C1 segment of cervical spinal cord (tissue), 14 donors: Measurements from ENCODE around the gene GNPAT.

Experiments used
- DNase-seq, 14 donors: peaks; one replicate each; lab custom pipeline; 2025; lab: John Stamatoyannopoulos, UW

Gene GNPAT

DNA sequence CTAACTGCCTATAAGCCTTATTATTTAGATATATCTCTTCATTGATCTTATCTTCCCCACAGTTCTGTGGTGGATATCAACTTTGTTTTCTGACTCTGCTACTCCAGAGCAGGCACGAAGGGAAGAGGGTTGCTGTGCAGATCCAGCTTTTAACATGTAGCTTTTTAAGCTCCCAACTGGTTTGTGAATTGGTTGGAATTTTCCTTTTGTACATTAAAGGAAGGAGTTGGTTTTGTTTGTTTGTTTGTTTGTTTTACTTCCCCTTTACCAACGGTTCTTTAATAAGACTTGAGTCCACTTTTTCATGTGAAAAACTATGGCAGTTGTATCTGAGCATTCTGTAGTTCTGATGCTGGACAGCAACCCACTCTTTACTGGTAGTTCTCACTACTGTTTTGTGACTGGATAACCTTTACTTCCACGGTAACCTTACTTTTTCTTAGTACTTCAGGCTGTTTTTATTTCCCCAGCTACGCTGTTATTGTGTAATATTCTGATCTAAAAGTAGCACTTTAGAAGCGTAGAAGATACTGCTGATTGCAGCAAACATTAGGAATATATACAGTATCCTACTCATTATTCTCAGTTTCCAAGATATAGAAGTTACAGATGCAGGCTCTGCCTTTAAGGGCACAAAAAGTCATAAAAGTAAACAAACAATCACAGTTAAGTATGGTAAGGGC, 1.6 kb downstream of the GNPAT start:
- no peak for DNase-seq

- DNase-seq = no peak
Observed at GRCh38 chr1:231248778-231249177, 7.8 kb downstream of the GNPAT start.

DNA sequence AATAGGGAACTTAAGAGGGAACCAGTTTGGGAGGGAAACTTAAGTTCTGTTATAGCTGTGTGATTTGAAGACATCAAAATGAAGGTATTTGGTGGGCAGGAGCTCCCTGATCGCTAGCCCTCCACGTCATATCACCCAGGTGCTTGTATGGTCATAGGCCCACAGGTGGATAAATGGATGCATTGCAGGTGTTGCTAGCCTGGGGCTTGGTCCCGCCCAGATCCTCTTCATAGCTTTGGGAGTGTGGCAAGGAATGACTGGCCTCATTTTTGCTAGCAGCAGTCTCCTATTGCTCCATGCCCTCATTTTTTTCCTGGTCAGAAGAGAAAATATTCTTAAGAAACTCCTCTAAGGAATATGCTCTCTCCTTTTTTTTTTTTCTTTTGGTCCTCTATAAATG, 11.3 kb downstream of the GNPAT start:
- no peak for DNase-seq

DNA sequence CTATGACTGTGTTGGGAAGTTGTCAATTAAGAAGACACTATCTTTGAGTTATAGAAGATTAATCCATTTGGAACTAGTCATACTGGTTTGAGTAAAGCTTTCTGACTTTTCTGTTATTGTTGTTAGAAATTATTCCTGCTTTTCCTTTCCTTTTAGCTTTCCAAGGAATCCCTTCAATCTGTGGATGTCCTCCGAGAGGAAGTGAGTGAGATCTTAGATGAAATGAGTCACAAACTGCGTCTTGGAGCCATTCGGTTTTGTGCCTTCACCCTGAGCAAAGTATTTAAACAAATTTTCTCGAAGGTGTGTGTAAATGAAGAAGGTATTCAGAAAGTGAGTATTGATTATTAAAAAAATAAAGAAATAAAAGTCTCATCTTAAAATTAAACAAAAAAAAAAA, 19.3 kb downstream of the GNPAT start:
- DNase-seq = no peak

- DNase-seq = no peak
Observed at GRCh38 chr1:231264642-231265041, 23.6 kb downstream of the GNPAT start.

- DNase-seq = no peak
Observed at GRCh38 chr1:231265379-231265778, 24.4 kb downstream of the GNPAT start.

- DNase-seq = no peak
Observed at GRCh38 chr1:231266811-231267322, 25.9 kb downstream of the GNPAT start.

- no peak for DNase-seq
Observed at GRCh38 chr1:231272173-231272572, 31.2 kb downstream of the GNPAT start.

DNA sequence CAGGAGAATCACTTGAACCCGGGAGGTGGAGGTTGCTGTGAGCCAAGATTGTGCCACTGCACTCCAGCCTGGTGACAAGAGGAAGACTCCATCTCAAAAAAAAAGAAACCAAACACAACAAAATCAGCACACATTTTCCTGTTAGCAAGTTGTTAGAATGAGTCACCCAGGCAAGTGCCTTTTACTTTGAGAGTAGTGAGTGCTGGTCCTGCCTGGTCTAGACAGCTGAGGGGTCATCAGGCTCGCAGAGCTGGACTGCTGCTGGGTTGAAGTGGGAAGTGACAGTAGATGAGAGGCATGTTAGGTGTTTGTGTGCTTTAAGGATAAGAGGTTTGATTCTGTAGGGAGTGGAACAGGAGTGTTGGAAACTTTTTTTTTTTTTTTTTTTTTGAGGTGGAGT, 31.9 kb downstream of the GNPAT start:
- DNase-seq = no peak

GRCh38 chr1:231274119-231274825, 33.3 kb downstream of the GNPAT start:
- no peak for DNase-seq

DNA sequence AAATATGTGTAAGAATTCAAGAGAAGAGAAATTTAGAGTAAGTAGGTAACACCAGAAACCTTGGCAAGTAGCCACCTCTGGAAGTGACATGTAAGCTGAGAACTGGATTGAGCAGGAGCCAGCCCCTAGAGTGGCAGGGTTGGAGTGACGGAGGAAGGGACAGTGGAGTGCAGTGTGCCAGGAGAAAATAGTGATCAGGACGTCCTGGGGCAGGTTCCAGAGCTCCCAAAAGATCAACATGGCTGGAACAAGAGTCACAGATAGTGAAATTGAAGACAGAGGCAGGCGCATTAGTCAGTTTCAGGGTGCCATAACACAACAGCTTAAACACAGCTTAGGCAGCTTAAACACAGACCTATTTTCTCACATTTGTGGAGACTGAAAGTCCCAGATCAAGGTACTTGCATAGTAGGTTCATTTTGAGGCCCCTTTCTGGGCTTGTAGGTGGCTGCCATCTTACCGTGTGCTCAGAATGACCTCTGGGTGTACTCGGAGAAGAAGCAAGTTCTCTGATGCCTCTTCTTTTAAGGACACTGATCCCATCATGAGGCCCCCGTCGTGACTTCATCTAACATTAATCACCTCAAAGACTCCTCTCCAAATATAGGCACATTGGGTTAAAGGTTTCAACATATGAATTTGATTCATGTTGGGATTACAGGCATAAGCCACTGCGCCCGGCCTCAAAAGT, 37.2 kb downstream of the GNPAT start:
- no peak for DNase-seq

- DNase-seq = no peak
Observed at GRCh38 chr1:231279081-231279480, 38.1 kb downstream of the GNPAT start.

- DNase-seq = no peak
Observed at GRCh38 chr1:231279683-231280082, 38.7 kb downstream of the GNPAT start.

DNA sequence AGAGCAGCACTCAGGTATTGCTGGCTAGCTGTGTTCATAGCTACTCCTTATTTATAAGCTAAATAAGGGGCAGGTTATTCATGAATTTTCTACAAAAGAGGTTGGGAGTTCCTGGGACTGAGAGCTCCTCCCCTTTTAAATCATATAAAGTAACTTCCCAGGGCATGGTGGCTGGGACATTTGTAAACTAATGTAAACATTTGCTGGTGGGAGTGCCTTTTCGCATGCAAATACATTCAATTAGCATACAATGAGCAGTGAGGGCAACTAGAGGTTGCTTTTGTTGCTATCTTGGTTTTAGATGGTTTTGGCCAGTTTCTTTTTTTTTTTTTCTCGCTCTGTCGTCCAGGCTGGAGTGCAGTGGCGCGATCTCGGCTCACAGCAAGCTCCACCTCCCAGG, 43.4 kb downstream of the GNPAT start:
- no peak for DNase-seq

DNA sequence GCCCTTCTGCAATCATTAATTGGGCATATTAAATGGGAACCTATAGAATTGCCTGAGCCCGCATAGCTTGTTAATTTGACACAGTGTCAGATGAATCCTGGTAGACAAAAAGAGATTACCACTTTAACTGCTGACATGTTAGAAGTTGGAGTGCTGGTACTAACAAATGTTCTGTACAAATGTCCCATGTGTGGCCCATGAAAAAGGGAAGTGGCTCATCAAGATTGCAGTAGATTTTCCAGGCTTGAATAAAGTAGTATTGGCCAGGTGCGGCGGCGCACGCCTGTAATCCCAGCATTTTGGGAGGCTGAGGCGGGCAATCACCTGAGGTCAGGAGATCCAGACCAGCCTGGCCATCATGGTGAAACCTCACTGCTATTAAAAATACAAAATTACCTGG, 45.6 kb downstream of the GNPAT start:
- DNase-seq = no peak

DNA sequence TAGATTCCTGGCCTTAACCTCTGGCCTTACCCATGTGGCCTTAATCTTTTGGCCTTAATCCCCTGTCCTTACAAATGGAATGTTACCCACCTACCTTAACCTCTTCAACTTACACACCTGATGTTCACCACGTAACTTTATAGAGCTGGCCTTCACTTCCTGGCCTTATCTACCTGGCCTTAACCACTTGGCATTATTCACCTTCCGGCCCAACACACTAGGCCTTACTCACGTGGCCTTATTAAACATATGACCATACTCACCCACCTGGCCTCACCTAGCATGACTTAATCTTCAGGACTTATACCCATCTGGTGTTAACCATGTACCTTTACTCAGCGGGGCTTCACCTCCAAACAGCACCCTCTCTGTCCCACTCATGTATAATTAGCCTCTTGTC, 54.9 kb downstream of the GNPAT start:
- no peak for DNase-seq

- DNase-seq = no peak
Observed at GRCh38 chr1:231301990-231302389, 61.0 kb downstream of the GNPAT start.

DNA sequence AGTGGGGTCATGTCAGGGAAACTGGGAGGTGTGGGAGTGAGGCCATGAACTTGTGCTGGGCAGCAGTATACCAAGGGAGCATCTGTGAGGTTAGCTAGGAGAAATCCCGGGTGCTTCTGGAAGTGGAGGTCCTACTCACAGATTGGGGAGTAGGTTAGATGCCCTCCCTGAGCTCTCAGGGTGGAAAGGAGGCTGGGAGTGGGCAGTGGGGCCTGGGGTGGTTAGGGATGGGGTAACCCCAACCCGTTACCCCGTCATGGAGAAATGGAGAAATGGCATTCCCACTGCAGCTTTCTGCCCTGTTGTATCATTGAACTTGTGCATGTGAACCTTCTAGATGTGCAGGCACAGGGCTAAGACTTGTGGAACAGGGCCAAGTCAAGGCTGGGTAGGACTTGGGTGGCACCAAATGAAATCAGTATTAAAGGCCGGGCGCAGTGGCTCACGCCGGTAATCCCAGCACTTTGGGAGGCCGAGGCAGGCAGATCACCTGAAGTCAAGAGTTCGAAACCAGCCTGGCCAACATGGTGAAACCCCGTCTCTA, 69.5 kb downstream of the GNPAT start:
- DNase-seq = no peak

DNA sequence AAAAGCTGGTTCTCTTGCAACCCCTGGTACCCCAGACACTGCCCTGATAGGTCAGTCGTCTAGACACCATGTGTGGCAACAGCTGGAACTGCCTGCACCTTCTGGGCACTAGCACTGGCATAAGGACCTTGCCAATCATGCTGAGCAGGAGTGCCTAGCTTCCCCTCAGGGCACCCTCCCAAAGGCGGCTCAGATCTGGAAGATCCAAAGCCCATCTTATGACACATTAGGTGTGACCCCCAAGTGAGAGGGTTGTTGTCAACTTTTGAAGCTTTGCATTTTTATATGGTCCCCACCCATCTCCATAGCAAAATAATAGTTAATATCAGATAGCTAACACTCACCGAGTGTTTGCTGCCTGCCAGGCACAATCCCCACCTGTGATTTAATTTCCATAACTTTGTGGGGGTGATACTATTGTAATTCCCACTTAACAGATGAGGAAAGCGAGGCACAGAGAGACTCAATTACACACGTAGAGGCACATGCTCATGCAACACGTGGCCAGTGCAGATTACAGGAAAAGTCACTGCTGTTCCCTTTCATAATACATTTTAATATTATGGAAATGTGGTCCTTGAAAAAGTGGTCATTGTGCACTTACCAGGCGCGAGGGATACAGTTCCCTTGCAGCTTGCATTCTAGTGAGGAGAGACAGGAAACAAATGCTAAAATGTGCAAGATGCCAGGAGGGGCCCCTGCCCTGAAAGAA, 70.9 kb downstream of the GNPAT start:
- DNase-seq = no peak

- DNase-seq = no peak
Observed at GRCh38 chr1:231312432-231312788, 71.4 kb downstream of the GNPAT start.

DNA sequence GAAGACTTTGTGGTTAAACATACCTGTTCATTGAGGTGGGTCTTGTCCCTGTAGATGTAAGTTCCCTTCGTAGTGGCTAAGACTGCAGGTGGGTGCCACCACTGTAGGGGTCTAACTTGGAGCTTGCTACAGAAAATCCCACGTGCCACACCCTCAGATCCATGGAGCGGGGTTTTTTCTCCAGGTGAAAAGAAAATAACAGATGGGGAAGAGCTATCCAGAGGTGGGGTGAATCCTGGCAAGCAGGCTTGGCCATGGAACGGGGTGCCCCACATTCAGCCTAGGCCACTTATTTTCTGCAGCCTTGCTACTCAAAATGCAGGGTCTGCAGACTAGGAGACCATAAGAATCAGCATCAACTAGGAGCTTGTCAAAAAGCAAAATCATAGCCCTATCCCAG, 72.6 kb downstream of the GNPAT start:
- no peak for DNase-seq

GRCh38 chr1:231315887-231316286, 74.9 kb downstream of the GNPAT start:
- peak in 1 of 14 donors; percentile 2 for DNase-seq
